Smooth muscle cell (in vitro differentiated cells): Measurements from ENCODE around the gene PIK3R6. TPM values are rescaled to one million over a fixed set of nuclear protein-coding genes. Genes with fewer than 3 reads are reported as not detected.
"Not testable (repeated sequence)": the region's sequence is repeated elsewhere in the genome, so short reads cannot be mapped to it uniquely, and the experiment has no call there.

Experiments used
- DNase-seq: peaks from one replicate; lab custom pipeline; 2025; ENCODE audit not compliant: unreplicated experiment; lab: John Stamatoyannopoulos, UW
- H2AFZ ChIP-seq: fragments of 200-600 bp; sonication (generic); 2 replicates; pipeline ENCODE4 v1.6.0; 2016; ENCODE audit warnings: antibody characterized with exemption, low read depth, mild to moderate bottlenecking
- H3F3A ChIP-seq: fragments of 200-600 bp; sonication (generic); 2 replicates; pipeline ENCODE4 v1.6.0; 2017; ENCODE audit warnings: antibody characterized with exemption, low read depth
- H3K27ac ChIP-seq: fragments of 200-600 bp; sonication (generic); 2 replicates; pipeline ENCODE4 v1.5.1; 2016; ENCODE audit warnings: low read depth, mild to moderate bottlenecking
- H3K27me3 ChIP-seq: fragments of 200-600 bp; sonication (generic); 2 replicates; pipeline ENCODE4 v1.6.1; 2016; ENCODE audit warnings: low read depth, mild to moderate bottlenecking
- H3K36me3 ChIP-seq: fragments of 200-600 bp; sonication (generic); 2 replicates; pipeline ENCODE4 v1.5.1; 2016; ENCODE audit warnings: low read depth
- H3K4me1 ChIP-seq: fragments of 200-600 bp; sonication (generic); 2 replicates; pipeline ENCODE4 v1.5.1; 2016; ENCODE audit warnings: low read depth
- H3K4me2 ChIP-seq: fragments of 200-600 bp; sonication (generic); 2 replicates; pipeline ENCODE4 v1.6.0; 2016; ENCODE audit warnings: mild to moderate bottlenecking
- H3K4me3 ChIP-seq: fragments of 200-600 bp; sonication (generic); 2 replicates; pipeline ENCODE4 v1.5.1; 2016; ENCODE audit warnings: mild to moderate bottlenecking
- H3K79me2 ChIP-seq: fragments of 200-600 bp; sonication (generic); 2 replicates; pipeline ENCODE4 v1.6.0; 2016; ENCODE audit warnings: low read depth, mild to moderate bottlenecking
- H3K9ac ChIP-seq: fragments of 200-600 bp; sonication (generic); 2 replicates; pipeline ENCODE4 v1.6.0; 2016; ENCODE audit warnings: low read depth
- H3K9me3 ChIP-seq: fragments of 200-600 bp; sonication (generic); replicated peaks from 2 replicates; pipeline ENCODE4 v1.5.1; 2016; ENCODE audit warnings: low read depth
- H4K20me1 ChIP-seq: fragments of 200-600 bp; sonication (generic); 2 replicates; pipeline ENCODE4 v1.6.0; 2016; ENCODE audit warnings: low read depth
- CTCF ChIP-seq: fragments of 200-600 bp; sonication (generic); IDR thresholded peaks from 2 replicates; pipeline ENCODE4 v1.5.1; 2017; ENCODE audit warnings: borderline replicate concordance, mild to moderate bottlenecking, antibody characterized with exemption; ENCODE audit not compliant: insufficient read depth, poor library complexity, severe bottlenecking
- WGBS: methylation state at CpG from one replicate; pipeline ENCODE4 v1.1.7; 2016; ENCODE audit warnings: low lambda C conversion rate; 5-methylcytosine and 5-hydroxymethylcytosine counted together
- polyA plus RNA-seq: library from polyadenylated mRNA; unstranded; fragments of >200 nt; fragmentation: Nextera tagmentation; extraction: Ambion mirVana; gene quantifications from 2 replicates; pipeline ENCODE4 v1.2.1, GENCODE V29; 2016
- total RNA-seq: library from RNA; depleted of rRNA; stranded (reverse); fragments of >200 nt; gene quantifications from 2 replicates; pipeline ENCODE4 v1.2.3, GENCODE V29; 2014

The PIK3R6 gene
- total and polyA plus RNA-seq, 2 experiments from 2014 or later, result not detected

- no peaks in the 10 kb centered on the region for H4K20me1 ChIP-seq
- peaks cover 19% of the 10 kb centered on the region for H3K27me3 ChIP-seq
- no peak overlapping the region for H3K4me3 ChIP-seq
- no peak overlapping the region for H3K4me2 ChIP-seq
- H3K9me3 ChIP-seq, result no peaks in the 10 kb centered on the region
- H3K4me1 ChIP-seq, result no peaks in the 10 kb centered on the region
- no peaks in the 10 kb centered on the region for H3K79me2 ChIP-seq
- H3K9ac ChIP-seq, result no peak overlapping the region
- H3F3A ChIP-seq, result no peaks in the 10 kb centered on the region
- WGBS, result 91% methylated on average over 8 of the region's 8 CpGs
- H3K36me3 ChIP-seq, result no peaks in the 10 kb centered on the region
- no peak for TF ChIP-seq CTCF
- DNase-seq, result no peak
- no peak overlapping the region for H3K27ac ChIP-seq
- H2AFZ ChIP-seq, result no peak overlapping the region
Measured at GRCh38 chr17:8818047-8818446, 49.4 kb downstream of the PIK3R6 start.

- no peaks in the 10 kb centered on the region for H3K27me3 ChIP-seq
- H4K20me1 ChIP-seq, result no peaks in the 10 kb centered on the region
Measured at GRCh38 chr17:8806926-8807550, 60.4 kb downstream of the PIK3R6 start.

GRCh38 chr17:8806253-8806925, 61.1 kb downstream of the PIK3R6 start:
- Histone ChIP-seq H3K79me2 (no peaks in the 10 kb centered on the region), H3K27ac (no peak overlapping the region), H3K9ac (no peak overlapping the region), H3K4me3 (no peak overlapping the region), H3K27me3 (no peaks in the 10 kb centered on the region), H3K9me3 (no peaks in the 10 kb centered on the region), H3K36me3 (no peaks in the 10 kb centered on the region), H3F3A (no peaks in the 10 kb centered on the region), H4K20me1 (no peaks in the 10 kb centered on the region), H3K4me1 (no peaks in the 10 kb centered on the region), H3K4me2 (no peak overlapping the region), H2AFZ (peak overlapping the region; percentile 41)
- DNase-seq, result no peak
- no peak for TF ChIP-seq CTCF
- 88% methylated on average over 3 of the region's 3 CpGs for WGBS

More at GRCh38 chr17:8806926-8807550, 60.4 kb downstream of the PIK3R6 start:
- no peak for DNase-seq
- Histone ChIP-seq H3K4me2 (no peak overlapping the region), H2AFZ (peak overlapping the region; percentile 41), H3K79me2 (no peaks in the 10 kb centered on the region), H3K4me3 (no peak overlapping the region), H3K9me3 (no peaks in the 10 kb centered on the region), H3K36me3 (no peaks in the 10 kb centered on the region), H3K4me1 (no peaks in the 10 kb centered on the region), H3F3A (no peaks in the 10 kb centered on the region), H3K9ac (no peak overlapping the region), H3K27ac (no peak overlapping the region)
- 42% methylated on average over 4 of the region's 4 CpGs for WGBS
- TF ChIP-seq CTCF, result no peak

- not testable (repeated sequence) for DNase-seq
- 92% methylated on average over 10 of the region's 10 CpGs for WGBS
Measured at GRCh38 chr17:8805396-8805795, 62.1 kb downstream of the PIK3R6 start.

More at GRCh38 chr17:8805396-8805795, 62.1 kb downstream of the PIK3R6 start:
- not testable (repeated sequence) for H2AFZ ChIP-seq, H3K4me3 ChIP-seq, H3K27me3 ChIP-seq, H3K36me3 ChIP-seq, H3K79me2 ChIP-seq, H3K4me1 ChIP-seq, H3F3A ChIP-seq, H3K27ac ChIP-seq, H3K9ac ChIP-seq, H3K9me3 ChIP-seq, H3K4me2 ChIP-seq, H4K20me1 ChIP-seq
